DOHH2 (cell line): ENCODE results near the gene SH3PXD2A.

ENCODE experiments used
- H3F3A ChIP-seq: fragments of 200-600 bp; sonication (generic), shearing (Covaris generic); 2 replicates; pipeline ENCODE4 v1.6.0; 2016; ENCODE audit warnings: antibody characterized with exemption, mild to moderate bottlenecking; ENCODE audit not compliant: control insufficient read depth, insufficient read depth
- H3K27ac ChIP-seq: fragments of 200-600 bp; sonication (generic); 2 replicates; pipeline ENCODE4 v1.5.1; 2014; ENCODE audit warnings: low read depth, mild to moderate bottlenecking, low read length, moderate library complexity
- H3K27me3 ChIP-seq: fragments of 200-600 bp; sonication (generic); 2 replicates; pipeline ENCODE4 v1.6.1; 2014; ENCODE audit warnings: mild to moderate bottlenecking, low read length, mixed read lengths; ENCODE audit not compliant: control insufficient read depth
- H3K36me3 ChIP-seq: fragments of 200-600 bp; sonication (generic); 2 replicates; pipeline ENCODE4 v1.6.1; 2014; ENCODE audit warnings: mild to moderate bottlenecking, low read length, moderate library complexity, mixed read lengths; ENCODE audit not compliant: control insufficient read depth
- H3K4me1 ChIP-seq: fragments of 200-600 bp; sonication (generic); 2 replicates; pipeline ENCODE4 v1.6.1; 2014; ENCODE audit warnings: mild to moderate bottlenecking, low read length, mixed read lengths; ENCODE audit not compliant: control insufficient read depth
- H3K4me2 ChIP-seq: fragments of 200-600 bp; sonication (generic); 2 replicates; pipeline ENCODE4 v1.6.0; 2014; ENCODE audit warnings: mild to moderate bottlenecking, low read length, moderate library complexity
- H3K4me3 ChIP-seq: fragments of 200-600 bp; sonication (generic); 2 replicates; pipeline ENCODE4 v1.5.1; 2014; ENCODE audit warnings: mild to moderate bottlenecking, low read length, mixed read lengths
- H3K79me2 ChIP-seq: fragments of 200-600 bp; sonication (generic); 2 replicates; pipeline ENCODE4 v1.6.1; 2014; ENCODE audit warnings: mild to moderate bottlenecking, low read length, mixed read lengths; ENCODE audit not compliant: control insufficient read depth
- H3K9me2 ChIP-seq: fragments of 200-600 bp; sonication (generic); replicated peaks from 2 replicates; pipeline ENCODE4 v1.6.1; 2014; ENCODE audit warnings: mild to moderate bottlenecking, low read length, mixed read lengths; ENCODE audit not compliant: control insufficient read depth
- H3K9me3 ChIP-seq: fragments of 200-600 bp; sonication (generic); 2 replicates; pipeline ENCODE4 v1.6.1; 2014; ENCODE audit warnings: antibody characterized with exemption, low read length, mixed read lengths; ENCODE audit not compliant: control insufficient read depth, insufficient read depth
- H4K20me1 ChIP-seq: fragments of 200-600 bp; sonication (generic); 2 replicates; pipeline ENCODE4 v1.6.0; 2014; ENCODE audit warnings: low read depth, mild to moderate bottlenecking, antibody characterized with exemption, low read length, moderate library complexity; ENCODE audit not compliant: control insufficient read depth, insufficient read depth
- EZH2phosphoT487 ChIP-seq: fragments of 200-600 bp; sonication (generic); IDR thresholded peaks from 2 replicates; pipeline ENCODE4 v1.6.1; 2017; ENCODE audit warnings: borderline replicate concordance, mild to moderate bottlenecking, antibody characterized with exemption, low read length, moderate library complexity, mixed read lengths
- TF ChIP-seq, protein P1 (sequence below): fragments of 200-600 bp; sonication (generic); IDR thresholded peaks from one replicate; pipeline ENCODE4 v1.5.1; 2014; ENCODE audit warnings: antibody characterized with exemption, mild to moderate bottlenecking, low read depth, low read length; ENCODE audit not compliant: poor library complexity, severe bottlenecking

SH3PXD2A gene

DNA sequence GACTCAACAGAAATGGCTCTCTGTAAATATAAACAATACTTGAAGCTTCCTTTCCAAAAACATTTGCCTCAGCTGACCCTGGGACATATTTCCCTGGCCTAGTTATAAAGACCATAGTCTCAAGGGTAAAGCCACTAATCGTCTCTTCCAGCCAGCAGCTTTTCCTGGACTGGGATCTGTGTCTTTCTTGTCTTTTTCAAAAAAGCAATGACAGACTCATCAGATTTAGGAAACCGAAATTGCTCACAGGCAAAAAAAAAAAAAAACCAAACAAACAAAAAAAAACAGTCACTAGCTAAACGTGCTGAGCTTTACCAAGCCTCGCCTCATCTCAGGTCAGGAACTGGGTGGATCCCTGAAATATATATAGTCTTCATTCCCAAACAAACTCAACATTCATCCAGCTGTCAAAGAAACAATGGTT is 39.1 kb upstream of the SH3PXD2A start:
- H3K36me3 ChIP-seq, result peaks cover 13% of the 10 kb centered on the region

DNA sequence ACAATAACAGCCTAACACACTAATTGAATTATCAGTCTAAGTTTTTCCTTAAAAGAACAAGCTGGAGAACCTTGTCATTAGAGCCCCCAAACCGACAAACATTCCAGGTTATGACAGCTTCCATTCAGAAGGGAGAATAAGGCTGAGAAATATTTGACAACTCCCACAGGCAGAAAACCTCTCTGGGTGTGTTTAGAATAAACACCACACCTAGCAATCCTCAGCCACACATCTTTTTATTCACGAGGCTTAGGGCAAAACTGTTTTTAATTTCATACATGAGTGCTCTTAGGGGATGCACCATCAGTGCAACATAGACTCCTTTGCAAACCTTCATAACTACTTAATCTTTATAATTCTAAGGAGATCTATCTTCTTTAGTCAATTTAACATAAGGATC is 38.4 kb upstream of the SH3PXD2A start:
- no peak overlapping the region for H3K4me2 ChIP-seq
- H3K9me3 ChIP-seq, result no peaks in the 10 kb centered on the region
- no peaks in the 10 kb centered on the region for H3K27me3 ChIP-seq
- H3K4me3 ChIP-seq, result no peak overlapping the region
- no peaks in the 10 kb centered on the region for H3K79me2 ChIP-seq
- H3K36me3 ChIP-seq, result peaks cover 10% of the 10 kb centered on the region
- H3F3A ChIP-seq, result no peaks in the 10 kb centered on the region
- no peaks in the 10 kb centered on the region for H3K9me2 ChIP-seq
- H4K20me1 ChIP-seq, result no peaks in the 10 kb centered on the region
- TF ChIP-seq, protein P1, sequence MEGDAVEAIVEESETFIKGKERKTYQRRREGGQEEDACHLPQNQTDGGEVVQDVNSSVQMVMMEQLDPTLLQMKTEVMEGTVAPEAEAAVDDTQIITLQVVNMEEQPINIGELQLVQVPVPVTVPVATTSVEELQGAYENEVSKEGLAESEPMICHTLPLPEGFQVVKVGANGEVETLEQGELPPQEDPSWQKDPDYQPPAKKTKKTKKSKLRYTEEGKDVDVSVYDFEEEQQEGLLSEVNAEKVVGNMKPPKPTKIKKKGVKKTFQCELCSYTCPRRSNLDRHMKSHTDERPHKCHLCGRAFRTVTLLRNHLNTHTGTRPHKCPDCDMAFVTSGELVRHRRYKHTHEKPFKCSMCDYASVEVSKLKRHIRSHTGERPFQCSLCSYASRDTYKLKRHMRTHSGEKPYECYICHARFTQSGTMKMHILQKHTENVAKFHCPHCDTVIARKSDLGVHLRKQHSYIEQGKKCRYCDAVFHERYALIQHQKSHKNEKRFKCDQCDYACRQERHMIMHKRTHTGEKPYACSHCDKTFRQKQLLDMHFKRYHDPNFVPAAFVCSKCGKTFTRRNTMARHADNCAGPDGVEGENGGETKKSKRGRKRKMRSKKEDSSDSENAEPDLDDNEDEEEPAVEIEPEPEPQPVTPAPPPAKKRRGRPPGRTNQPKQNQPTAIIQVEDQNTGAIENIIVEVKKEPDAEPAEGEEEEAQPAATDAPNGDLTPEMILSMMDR, result no peak
- TF ChIP-seq EZH2phosphoT487, result no peak
- H3K27ac ChIP-seq, result no peak overlapping the region
- H3K4me1 ChIP-seq, result no peaks in the 10 kb centered on the region

More for the DNA sequence above, 39.1 kb upstream of the SH3PXD2A start:
- no peak overlapping the region for H3K27ac ChIP-seq
- no peaks in the 10 kb centered on the region for H3F3A ChIP-seq
- no peak for TF ChIP-seq EZH2phosphoT487
- TF ChIP-seq, protein P1, result no peak
- no peaks in the 10 kb centered on the region for H3K79me2 ChIP-seq
- H3K9me3 ChIP-seq, result no peaks in the 10 kb centered on the region
- no peaks in the 10 kb centered on the region for H3K4me1 ChIP-seq
- no peak overlapping the region for H3K4me2 ChIP-seq
- no peaks in the 10 kb centered on the region for H4K20me1 ChIP-seq
- H3K9me2 ChIP-seq, result no peaks in the 10 kb centered on the region
- no peak overlapping the region for H3K4me3 ChIP-seq
- no peaks in the 10 kb centered on the region for H3K27me3 ChIP-seq

DNA sequence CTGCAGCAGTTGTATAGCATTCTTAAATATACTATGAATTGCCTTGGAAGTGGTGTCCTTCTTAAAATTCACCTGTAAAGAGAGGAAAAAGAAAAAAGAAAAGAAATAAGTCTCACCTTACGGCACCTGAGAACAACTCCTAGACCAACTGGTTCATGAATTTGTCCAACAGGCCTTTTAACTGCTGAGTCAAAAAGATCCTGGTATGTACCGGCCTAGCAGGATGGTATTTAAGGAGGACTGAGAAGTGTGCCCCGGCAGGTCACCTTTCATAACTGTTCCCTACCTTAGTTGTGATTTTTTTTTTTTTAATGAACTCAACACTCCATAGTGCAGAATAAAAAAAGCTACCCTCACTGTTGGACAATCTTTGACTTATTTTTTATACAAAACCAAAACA is 36.8 kb upstream of the SH3PXD2A start:
- Histone ChIP-seq H3K4me2 (no peak overlapping the region), H3K27me3 (no peaks in the 10 kb centered on the region), H3K27ac (no peak overlapping the region), H4K20me1 (no peaks in the 10 kb centered on the region), H3K9me3 (no peaks in the 10 kb centered on the region), H3K79me2 (no peaks in the 10 kb centered on the region), H3F3A (no peaks in the 10 kb centered on the region), H3K4me3 (no peak overlapping the region), H3K4me1 (no peaks in the 10 kb centered on the region), H3K36me3 (0 out of 2 replicates have a peak, but pooled peaks cover 3% of the 10 kb centered on the region), H3K9me2 (no peaks in the 10 kb centered on the region)
- no peak for TF ChIP-seq EZH2phosphoT487
- TF ChIP-seq, protein P1, result no peak
